NCI-H1436 (cell line): ENCODE data around the gene UBASH3B.
"Not testable (repeated sequence)": the region's sequence is repeated elsewhere in the genome, so short reads cannot be mapped to it uniquely, and the experiment has no call there.

Experiments used
- DNase-seq: peaks from one replicate; lab custom pipeline; 2025; lab: John Stamatoyannopoulos, UW

The UBASH3B gene

GRCh38 chr11:122709039-122709760 lies 53.7 kb downstream of the UBASH3B start:
- no peak for DNase-seq

GRCh38 chr11:122711362-122711761 lies 55.8 kb downstream of the UBASH3B start:
- no peak for DNase-seq

- DNase-seq, result no peak
These were observed 56.4 kb downstream of the UBASH3B start for GRCh38 chr11:122711831-122712381.

GRCh38 chr11:122714004-122714403 lies 58.5 kb downstream of the UBASH3B start:
- no peak for DNase-seq

DNA sequence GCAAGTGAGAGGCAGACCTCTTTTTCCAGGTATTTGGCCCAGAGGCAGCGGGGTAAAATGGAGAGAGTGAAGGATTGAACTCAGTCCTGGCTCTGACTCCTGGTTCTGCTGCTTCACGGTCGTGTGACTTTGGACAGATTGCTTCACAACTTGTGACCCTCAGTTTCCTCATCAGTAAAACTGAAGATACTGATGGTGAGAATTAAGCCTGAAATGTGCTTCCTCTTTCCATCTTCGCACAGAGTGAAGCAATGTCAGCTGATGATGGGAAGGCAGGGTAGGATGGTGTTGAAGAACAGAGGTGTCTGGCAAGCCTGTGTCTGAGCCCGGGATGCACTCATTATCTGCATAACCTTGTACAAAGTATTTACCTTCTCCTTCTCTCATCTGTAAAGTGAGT lies 59.0 kb downstream of the UBASH3B start:
- DNase-seq, result no peak

GRCh38 chr11:122715548-122716440 lies 60.3 kb downstream of the UBASH3B start:
- DNase-seq, result no peak

GRCh38 chr11:122717264-122717867 lies 61.8 kb downstream of the UBASH3B start:
- DNase-seq, result no peak

GRCh38 chr11:122720107-122720881 lies 64.8 kb downstream of the UBASH3B start:
- no peak for DNase-seq

- no peak for DNase-seq
These were observed 65.9 kb downstream of the UBASH3B start for GRCh38 chr11:122721201-122721963.

DNA sequence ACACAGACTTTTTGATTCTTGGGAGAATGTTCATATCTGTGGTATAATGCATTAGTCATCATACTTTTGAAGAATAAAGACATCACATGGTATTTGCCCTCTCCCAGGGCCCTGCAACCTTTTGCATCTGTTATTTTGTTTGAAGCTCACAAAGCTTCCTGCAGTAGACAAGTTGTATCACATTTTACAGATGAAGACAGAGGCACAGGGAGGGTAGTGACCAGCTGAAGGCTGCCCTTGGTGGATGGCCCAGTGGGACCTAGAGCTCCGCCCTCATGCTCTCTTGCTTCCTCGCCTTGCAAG lies 66.4 kb downstream of the UBASH3B start:
- no peak for DNase-seq

DNA sequence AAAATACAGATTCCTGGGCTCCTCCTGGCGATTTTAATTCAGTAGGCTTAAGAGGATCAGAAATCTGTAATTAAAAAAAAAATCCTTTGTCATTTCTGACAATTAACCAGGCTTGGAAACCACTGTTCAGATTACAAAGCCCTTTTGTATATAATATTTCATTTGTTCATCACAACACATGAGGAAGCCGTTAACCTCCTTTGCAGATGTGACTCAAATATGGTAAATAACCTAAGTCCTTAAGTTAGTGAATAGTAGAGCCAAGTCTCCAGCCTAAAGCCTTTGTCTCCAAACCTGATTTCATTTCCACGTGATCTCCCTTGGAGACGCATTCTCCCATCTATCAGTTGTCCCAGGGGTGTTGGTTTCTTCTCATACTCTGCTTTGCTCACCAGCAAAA lies 67.6 kb downstream of the UBASH3B start:
- no peak for DNase-seq

DNA sequence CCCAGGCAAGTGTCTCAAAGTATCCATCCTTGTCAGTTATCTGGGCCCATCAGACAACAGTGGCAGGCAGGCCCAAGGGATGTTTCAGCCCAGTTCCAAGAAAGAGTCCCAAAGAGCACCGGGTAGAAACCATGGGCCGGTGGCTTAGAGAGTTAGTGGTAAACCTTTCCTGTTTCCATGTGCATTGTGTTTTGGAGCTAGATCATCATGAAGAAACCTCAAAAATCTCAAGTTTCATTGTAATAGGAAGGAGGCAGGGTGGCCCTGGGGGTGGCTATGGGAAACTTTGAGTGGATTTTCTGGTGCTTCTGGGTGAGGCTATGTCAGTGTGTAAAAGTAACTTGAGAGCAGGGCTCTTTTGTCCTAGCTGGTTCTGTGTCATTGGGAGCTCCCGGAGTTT lies 68.1 kb downstream of the UBASH3B start:
- no peak for DNase-seq

DNA sequence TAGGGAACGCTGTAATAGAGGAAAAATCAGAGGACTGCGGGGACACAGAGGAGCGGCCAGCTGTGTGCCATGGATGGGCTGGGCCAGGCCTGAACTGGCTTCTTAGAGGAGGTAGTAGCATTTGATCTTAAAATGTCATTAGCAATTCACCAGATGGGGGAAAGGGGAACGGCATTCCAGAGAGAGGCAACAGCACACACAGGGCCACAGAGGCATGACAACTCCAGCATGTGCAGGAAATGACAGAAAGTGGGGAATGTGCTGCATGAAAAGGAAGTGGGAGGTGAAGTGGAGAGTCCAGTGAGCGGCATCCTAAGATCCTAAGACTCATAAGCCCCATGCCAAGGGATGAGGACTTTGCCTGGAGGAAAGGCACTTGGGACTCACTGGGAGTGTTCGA lies 69.0 kb downstream of the UBASH3B start:
- DNase-seq, result no peak

DNA sequence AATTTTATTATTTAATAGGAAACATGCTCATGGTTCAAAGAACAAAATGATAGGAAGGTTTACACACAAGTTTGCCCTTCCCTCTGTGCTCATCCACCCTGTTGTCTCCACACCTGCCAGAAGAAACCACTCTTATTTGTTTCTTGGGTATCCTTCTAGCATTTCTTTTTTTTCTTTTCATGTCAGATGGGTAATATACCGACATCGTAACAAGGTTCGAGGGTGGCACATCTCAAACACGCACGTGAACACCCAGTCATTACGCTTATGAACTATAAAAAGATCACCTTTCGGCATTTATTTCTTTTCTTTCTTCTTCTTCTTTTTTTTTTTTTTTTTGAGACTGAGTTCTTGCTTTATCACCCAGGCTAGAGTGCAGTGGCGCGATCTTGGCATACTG lies 70.5 kb downstream of the UBASH3B start:
- DNase-seq, result no peak

DNA sequence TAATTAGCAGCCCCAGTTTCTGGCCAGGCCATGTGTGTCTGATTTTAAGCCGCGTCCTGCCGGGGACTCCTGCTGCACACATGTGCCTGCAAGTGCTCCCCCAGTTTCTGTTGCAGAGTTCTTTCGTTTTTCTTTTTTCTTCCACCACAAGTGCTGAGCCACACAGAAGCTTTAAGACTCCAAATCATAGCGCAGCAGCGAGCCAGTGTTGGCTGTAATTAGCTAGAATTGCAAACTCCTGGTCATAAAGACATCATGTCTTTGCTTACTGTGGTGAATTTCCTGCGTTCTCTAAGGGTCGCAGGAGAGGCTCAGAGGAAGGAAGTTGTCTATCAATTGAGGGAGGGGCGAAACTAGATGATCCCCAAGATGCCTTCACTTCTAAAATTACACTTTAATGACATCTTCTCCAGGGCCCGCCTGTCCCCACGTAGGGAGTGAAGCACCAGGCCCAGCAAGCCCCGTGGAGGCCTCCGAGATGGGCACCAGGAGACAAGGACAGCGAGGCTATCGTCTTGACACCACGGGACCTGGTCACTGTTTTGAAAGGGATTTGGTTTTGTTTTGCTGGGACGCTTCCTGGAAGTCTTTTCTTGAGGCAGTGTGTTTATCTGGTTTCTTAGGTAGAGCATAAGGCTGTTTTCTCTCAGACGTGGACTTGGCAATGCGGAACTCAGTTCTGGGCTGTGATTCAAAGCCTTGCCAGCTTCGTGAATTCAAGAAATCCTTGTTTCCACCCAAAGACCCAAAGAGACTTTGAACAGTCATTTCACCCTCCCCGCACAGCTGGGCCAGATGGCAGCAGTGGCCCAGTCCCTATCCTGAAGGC lies 71.8 kb downstream of the UBASH3B start:
- no peak for DNase-seq

- DNase-seq, result no peak
These were observed 73.0 kb downstream of the UBASH3B start for GRCh38 chr11:122728561-122728960.

DNA sequence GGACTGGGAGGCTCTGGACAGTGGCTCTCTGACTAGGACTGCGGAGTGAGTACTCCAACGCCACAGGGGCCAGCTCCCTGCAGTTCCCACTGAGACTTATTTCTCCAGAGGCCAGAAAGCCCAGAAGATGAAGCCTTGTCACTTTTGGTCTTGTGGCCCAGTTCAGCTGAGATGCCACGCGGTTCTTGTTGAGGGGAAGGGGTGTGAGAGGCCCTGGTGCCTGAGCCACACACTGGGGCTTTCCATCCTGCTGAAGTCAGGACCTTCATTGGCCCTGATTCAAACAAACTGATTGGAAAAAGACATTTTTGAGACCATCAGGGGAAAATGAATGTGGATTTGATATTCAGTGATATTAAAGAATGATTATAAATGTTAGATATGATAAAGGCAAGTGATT lies 73.6 kb downstream of the UBASH3B start:
- no peak for DNase-seq

GRCh38 chr11:122730694-122731093 lies 75.2 kb downstream of the UBASH3B start:
- DNase-seq, result not testable (repeated sequence)

DNA sequence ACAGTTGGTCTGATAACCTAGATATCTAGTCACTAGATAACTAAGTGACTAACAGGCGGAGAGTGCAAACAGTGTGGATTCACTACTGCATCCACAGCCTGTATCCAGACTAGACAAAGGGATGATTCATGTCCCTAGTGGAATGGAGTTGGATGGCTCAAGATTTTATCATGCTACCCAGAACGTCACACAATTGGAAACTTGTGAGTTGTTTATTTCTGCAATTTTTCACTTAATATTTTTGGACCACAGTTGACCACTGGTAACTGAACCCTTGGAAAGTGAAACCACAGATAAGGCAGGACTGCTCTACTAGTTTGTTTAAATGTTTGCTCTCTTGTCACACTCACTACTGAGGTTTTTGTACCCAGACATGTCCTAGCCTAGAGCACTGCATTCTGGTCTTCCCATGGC lies 76.0 kb downstream of the UBASH3B start:
- DNase-seq, result no peak
